GM21447 (cell line): Measurements from ENCODE around the gene TNFRSF11A.
A peak's percentile ranks its signal among the peaks of the same experiment; 100 is the strongest.

Experiments
- ATAC-seq: cut with Tn5 transposase; IDR thresholded peaks from one replicate; pipeline ENCODE4 v1.9.1; 2021; ENCODE audit not compliant: unreplicated experiment

The TNFRSF11A gene

GRCh38 chr18:62377131-62377807 is 52.2 kb downstream of the TNFRSF11A start:
- ATAC-seq: no peak

GRCh38 chr18:62379051-62379450 is 53.9 kb downstream of the TNFRSF11A start:
- no peak for ATAC-seq

- ATAC-seq: no peak
Measured at GRCh38 chr18:62381373-62381772, 56.3 kb downstream of the TNFRSF11A start.

- no peak for ATAC-seq
Measured at GRCh38 chr18:62384068-62384467, 59.0 kb downstream of the TNFRSF11A start.

GRCh38 chr18:62384610-62385097 is 59.5 kb downstream of the TNFRSF11A start:
- ATAC-seq: no peak

- no peak for ATAC-seq
Measured at GRCh38 chr18:62386091-62386490, 61.0 kb downstream of the TNFRSF11A start.

- ATAC-seq: no peak
Measured at GRCh38 chr18:62386601-62387000, 61.5 kb downstream of the TNFRSF11A start.

- ATAC-seq: no peak
Measured at GRCh38 chr18:62387257-62387656, 62.1 kb downstream of the TNFRSF11A start.

GRCh38 chr18:62388855-62389760 is 64.0 kb downstream of the TNFRSF11A start:
- no peak for ATAC-seq

- no peak for ATAC-seq
Measured at GRCh38 chr18:62389761-62390481, 64.8 kb downstream of the TNFRSF11A start.

- ATAC-seq: no peak
Measured at GRCh38 chr18:62394006-62394763, 69.1 kb downstream of the TNFRSF11A start.

- no peak for ATAC-seq
Measured at GRCh38 chr18:62396381-62396780, 71.3 kb downstream of the TNFRSF11A start.

GRCh38 chr18:62396967-62397366 is 71.9 kb downstream of the TNFRSF11A start:
- no peak for ATAC-seq

- ATAC-seq: no peak
Measured at GRCh38 chr18:62398291-62398690, 73.2 kb downstream of the TNFRSF11A start.

GRCh38 chr18:62399276-62399675 is 74.2 kb downstream of the TNFRSF11A start:
- peak; percentile 10 for ATAC-seq

GRCh38 chr18:62399781-62400308 is 74.7 kb downstream of the TNFRSF11A start:
- peak; percentile 52 for ATAC-seq

GRCh38 chr18:62400916-62401315 is 75.8 kb downstream of the TNFRSF11A start:
- no peak for ATAC-seq

- ATAC-seq: no peak
Measured at GRCh38 chr18:62402342-62402948, 77.3 kb downstream of the TNFRSF11A start.

- ATAC-seq: no peak
Measured at GRCh38 chr18:62403120-62403519, 78.0 kb downstream of the TNFRSF11A start.

- no peak for ATAC-seq
Measured at GRCh38 chr18:62404881-62405280, 79.8 kb downstream of the TNFRSF11A start.
